PC-9 (cell line): ENCODE measurements around the gene AATF.

ENCODE experiments used
- CTCF ChIP-seq: fragments of 200-600 bp; sonication (generic); conservative IDR thresholded peaks from 2 replicates; pipeline ENCODE4 v1.6.1; 2017; ENCODE audit warnings: mixed run types, antibody characterized with exemption, mild to moderate bottlenecking, moderate library complexity
- EZH2 ChIP-seq: fragments of 200-600 bp; sonication (generic); IDR thresholded peaks from 2 replicates; pipeline ENCODE4 v1.8.0; 2017; ENCODE audit warnings: antibody characterized with exemption, low read depth

- no peak for TF ChIP-seq EZH2
- no peak for TF ChIP-seq CTCF
Measured at GRCh38 chr17:36930583-36930900, 18.2 kb upstream of the AATF start.
